ENCODE results near the gene SKAP1.

Gene SKAP1

DNA sequence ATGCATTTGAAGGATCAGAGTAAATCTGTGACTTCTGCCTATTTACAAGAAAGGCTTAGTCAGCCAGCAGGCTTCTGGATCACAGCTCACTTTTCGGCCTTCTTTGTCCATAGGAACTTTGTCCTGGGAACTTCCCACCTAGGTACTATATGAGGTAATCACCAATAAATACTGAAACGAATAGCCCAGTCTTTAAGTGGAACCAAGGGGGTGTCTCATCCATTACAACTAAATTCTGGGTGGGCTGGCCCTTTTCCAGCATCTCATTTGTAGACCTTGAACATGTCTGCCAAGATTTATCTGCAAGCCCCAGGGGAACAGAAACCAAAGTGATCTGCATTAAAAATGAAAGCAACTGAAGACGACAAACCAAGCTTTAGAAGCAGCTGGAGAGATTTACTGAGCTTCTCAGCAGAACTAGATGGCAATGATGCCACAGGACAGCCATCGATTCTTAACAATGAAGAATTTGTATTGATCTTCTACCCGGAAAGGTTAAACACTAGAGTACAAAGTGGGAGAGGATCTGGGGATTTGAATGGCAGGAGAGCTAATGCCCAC lies 267.0 kb downstream of the SKAP1 start:
- DNase-seq, result no peak

DNA sequence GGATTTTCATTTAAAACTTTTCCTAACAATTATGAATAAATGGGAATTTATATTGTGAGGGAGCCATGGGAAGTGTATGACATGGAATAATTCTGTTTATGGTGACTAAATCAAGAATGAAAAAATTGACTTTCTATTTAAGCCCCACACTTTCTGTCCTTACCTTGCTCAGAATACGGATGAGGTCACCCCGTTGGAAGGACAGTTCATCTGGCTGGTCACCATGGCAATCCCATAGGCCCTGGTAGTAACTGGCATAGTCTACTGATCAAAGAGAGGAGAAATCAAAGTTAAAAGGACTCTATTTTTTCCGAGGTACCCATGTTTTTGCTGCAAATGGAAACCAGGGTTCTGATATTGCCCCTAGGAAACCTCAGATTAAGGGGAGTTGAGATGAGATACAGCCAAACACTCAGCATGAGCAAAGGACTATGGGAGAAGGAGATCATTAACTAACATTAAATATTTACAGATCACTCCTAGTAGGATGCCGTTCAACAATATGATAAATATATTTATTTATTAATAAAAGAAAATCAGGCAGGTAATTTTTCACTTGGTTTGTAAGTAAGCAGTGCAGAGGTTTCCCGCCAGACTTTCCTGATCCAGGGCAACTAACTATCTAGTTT lies 267.6 kb downstream of the SKAP1 start:
- DNase-seq, result no peak

DNA sequence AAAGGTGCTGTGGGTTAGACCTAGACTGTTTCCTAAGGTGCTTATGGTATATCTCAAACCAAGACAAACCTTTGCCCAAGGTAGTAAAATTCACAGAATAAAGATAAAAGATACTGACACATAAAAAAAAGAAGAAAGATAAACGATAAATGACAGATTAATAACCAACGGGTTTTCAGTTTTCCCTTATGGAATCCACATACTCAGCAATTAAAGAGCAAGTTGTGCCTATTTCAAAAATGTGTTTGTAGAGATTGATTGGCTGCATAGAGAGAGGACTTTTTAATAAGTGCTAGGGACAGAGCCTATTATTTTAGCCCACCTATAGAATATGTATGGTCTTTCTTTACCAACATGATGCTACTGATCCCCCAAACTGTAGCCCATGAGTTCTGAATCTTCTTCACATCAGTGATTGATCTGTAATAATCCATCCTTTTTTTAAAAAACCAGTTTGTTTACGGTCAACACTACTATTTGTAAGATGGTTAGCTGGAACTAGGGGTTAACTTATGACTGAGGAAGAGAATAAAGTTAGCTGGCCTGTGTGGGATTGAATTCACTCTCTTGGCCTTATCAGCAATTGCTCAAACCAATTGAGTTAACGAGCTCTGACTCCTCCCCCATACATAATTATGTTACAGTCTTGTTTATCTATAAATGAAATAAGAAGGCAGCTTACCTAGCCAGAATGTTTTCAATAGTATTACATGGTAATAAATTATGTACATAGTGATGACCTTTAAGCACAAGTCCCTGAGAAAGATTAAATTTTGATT lies 268.7 kb downstream of the SKAP1 start:
- no peak for DNase-seq

DNA sequence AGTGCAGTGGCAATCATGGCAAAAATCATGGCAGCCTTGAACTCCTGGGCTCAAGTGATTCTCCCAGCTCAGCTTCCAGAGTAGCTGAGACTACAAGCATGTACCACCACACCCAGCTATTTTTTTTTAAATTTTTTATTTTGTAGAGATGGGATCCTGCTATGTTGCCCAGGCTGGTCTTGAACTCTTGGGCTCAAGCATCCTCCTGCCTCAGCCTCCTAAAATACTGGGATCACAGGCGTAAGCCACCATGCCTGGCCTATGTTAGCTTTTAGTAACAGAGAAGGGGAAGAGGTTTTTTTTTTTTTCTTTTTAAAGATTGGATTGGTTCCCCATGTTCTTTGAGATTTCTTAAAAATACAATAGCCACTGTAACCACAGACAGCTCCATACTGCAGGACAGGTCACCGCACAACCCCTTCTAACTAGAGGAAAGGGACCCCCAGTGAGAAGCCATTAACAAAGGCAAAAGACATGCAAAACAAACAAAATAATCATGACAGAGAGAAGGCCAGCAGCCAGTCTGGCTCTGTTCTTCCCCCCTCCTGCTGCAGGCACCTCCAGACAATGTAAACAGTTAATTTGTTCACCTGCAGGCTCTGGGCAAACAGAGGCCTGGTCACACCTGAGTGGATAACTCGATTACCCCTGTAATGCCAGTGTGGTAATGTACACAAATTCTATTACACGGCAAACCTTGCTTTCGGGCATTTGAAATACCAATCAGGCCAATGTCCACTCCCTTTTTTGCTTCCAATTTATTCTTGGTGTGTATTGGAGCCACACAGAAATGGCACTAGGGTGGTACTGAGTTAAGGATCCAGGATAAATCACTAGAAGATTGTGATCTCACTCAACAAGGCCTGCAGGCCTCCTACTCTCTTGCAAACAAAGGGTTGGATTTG lies 269.6 kb downstream of the SKAP1 start:
- no peak for DNase-seq

DNA sequence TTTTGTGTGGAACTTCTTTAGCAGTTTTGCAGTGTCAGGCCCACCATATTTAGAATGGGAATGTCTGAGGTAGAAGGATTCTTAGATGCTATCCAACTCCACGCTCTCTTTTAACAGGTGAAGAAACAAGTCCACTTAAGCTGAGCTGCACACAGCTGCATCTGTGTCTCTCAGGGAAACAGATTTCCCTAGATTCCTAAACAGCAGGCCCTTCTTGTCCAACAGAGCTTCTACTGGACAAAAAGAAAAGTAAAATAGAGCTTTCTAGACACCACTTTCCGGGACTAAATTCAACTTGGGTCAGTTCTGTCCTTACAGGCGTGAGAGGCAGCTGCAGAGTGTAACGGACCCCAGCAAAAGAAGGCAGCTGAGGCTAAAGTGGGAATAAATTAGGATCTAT lies 270.8 kb downstream of the SKAP1 start:
- no peak for DNase-seq

DNA sequence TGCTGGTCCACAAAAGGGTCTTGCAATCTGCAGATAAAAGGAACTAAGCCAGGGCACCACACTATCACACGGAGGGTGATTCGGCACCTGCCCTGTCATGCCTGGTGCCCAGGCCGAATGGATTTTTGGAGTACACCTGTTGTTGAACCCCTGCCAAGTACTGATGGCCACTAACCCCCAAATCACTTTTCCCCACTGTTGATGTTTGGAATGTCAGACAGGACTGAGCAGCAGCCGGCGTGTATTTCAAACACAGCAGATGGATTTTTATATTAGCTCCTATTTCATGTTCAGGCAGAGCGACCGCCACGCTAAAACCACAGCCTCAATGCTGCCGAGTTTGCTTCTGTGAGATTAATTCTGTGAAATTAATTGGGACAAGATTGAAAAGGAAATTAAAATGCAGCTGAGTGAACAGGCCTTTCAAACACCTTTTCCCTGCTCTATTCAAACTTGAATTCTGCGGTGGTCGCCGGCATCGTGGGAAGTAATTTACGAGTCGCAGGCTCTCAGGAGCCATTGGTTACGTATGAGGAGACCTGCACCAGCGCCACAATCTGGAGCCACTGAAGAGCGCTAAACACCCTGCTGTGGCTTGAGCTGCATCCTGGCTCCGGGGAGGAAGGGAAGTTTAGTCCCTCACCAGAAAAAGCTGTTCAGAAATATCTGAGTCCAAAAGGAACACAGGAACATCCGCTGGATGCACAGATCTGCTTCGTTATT lies 274.0 kb downstream of the SKAP1 start:
- no peak for DNase-seq

DNA sequence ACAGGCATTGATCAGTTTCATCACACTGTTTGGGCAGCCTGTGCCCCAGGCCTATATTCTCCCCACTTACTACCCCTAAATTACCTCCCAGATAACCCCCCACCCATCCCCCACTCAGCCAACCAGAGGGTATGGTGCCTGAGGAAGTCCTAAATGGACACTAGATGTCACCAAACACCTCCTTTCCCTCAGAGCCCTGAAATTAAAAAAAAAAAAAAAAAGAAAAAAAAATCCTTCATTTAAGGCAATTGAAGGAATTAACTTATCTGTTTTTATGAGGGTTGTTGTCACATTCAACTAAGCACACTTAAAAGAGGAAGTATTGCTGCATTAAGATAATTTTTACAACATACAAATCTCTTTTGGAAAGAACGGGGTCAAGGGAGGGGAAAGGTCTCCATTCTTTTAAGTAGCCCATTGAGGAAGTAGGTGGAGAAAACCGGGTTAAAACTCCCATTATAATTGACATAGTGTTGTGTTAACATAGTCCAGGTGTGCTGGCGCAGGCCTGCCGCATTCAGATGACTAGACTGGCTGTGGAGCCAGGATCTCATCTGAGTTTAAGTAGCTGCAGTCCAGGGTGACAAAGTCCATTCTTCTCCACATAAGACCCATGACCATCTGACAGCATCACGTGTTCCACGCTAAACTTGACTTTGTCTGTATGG lies 276.2 kb downstream of the SKAP1 start:
- no peak for DNase-seq

DNA sequence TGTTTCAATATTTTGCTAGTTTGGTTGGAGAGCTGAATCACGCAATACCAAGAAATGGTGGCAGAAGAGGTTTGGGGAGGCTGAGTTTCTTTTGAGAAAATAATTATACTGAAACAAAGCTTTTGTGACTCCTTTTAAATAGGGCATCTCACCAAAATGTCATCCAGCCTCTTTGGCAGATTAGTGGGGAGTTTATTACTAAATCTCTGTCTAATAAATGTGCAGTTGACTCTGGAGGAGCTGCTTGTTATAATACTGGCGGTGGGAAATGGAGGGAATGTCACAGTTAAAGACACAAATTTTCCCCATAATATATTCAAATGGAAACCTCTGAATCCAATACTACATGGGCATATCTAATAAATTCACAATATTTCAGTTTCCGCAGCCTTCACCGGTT lies 277.7 kb downstream of the SKAP1 start:
- DNase-seq, result no peak

DNA sequence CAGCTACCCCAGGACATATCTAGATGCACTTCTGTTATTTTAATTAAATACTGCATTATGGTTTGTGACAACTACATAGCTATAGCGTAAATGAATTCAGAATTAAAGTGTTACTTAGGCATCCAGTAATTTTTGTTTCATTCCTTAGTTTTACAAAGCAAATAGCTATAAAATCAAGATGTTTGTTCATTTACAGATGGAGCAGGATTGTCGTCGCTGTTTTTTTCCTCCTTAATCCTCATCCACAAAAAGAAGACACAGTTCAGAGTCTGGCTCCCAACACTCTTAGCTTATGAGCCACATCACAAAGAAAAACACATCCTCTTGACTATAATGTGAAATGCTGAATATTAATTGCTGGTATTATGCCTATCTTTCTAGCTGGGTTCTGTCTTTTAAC lies 278.8 kb downstream of the SKAP1 start:
- DNase-seq, result no peak

DNA sequence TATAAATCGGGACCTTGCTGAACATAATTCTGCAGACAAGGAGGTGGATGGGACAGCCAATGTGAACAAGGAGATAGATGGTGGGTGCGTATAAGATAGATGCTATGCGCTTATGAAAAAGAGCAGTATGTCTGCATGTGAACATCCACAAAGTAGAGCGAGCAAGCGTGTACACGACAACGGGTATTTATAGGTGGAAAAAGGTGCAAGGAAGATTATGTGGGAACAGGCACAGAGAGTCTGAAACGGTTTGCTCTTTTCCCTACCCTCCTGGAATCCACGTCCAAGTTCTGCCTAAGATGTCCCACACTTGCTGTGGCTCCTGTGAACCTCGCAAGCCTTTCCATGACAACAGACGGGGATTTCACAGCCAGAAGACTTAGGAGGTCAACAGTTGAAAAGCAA lies 279.4 kb downstream of the SKAP1 start:
- no peak for DNase-seq

DNA sequence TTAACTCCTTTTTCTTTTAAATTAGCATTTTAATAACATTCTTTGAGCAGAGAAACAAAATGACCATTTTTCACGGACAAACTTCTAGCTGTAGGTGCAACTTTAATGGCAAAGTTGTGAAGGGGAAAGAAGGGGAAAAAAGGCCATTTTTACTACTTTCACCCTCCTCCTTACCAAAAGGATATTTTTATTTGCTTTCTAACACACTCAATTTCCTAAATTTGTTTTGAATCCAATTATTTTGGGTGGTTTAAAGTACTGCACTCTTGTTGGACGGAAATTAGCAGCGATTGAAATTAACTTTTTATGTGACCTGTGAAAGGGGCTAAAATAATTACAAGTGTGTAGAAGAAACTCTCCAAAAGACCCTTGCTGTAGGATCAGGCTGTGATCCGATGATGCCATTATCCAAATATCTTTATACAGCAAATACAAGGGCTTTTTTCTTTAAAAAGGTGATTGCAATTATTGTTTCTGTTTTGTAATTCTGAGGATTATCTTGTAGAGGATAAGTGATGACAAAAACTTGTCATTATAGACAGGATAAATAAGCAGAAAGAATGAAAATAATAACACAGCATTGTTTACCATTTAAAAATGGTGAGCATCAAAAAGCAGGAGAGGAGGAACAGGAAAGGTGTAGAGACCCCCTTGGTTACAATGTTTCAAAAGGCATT lies 280.1 kb downstream of the SKAP1 start:
- DNase-seq, result no peak

DNA sequence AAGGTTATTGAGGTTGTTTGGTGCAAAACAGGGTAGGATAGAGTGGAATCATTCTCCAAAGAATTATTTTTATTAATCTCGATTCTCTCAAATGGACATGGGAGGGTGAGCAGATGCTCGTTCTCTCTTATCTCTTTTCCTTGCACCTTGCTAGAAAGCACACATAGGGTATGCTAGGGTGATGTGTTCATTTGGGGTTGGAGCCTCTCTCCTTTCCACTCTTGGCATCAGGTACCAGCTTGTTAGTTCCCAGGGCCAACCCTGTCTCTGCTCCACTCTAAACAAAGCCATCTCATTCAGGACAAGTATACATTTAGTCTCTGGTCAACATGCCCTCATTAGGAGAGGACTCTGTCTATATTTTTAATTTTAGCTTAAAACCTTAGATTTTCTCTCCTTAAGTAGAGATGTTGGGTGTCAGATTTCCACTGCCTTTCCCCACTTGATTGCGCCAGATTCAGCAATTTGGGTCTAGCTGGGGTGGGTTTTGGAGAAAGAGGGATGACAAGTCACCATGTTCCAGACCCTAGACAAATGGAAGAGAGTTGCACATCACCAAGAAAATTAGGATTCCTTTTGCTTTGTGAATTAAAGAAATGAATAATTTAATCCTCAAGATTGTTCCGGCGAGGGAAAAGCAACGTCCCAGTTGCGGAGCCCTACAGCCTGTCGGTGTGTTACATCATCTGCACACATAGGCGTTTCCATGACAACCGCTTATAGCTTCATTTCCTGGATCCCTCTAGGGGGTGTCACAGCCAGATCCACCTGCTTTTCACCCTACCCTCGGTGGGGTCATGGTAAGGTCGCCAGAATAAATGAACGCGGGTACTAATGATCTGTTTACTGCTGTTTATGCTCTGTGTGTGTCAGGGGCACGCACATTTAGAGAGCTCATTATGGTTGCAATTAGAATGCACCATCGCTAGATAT lies 280.9 kb downstream of the SKAP1 start:
- DNase-seq, result no peak

DNA sequence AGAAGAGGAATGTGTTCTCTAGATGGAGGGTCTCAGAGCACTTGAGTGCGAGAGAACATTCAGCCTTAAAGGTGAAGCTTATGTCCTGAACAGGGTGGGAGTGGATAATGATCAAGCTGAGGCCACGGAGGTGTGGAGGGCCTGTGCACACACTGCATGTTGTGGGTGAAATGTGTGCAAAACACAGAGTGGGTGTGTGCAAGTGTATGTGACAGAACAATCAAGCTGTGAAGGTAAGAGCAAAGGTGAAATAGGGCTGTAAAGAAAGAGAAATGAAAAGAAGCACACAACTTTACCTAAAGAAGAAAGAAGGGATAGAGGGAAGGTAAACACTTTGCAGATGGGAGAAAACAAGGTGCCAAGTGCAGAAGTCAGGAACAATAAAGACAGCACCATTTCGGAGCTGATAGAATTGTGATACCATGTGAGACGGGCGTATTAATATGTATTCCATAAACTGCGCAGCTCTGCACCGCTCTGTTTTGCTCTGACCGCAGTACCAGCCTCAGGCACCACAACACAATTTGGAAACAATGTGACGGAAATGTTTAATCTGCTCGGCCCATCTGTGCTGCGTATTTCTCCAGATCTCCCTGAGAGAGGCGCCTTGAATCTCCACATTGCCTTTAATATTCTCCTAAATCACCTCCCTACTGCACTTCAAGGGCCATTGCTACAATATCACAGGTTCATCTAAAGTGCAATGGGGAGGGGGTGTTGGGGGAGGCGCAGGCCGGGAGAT lies 281.8 kb downstream of the SKAP1 start:
- no peak for DNase-seq

DNA sequence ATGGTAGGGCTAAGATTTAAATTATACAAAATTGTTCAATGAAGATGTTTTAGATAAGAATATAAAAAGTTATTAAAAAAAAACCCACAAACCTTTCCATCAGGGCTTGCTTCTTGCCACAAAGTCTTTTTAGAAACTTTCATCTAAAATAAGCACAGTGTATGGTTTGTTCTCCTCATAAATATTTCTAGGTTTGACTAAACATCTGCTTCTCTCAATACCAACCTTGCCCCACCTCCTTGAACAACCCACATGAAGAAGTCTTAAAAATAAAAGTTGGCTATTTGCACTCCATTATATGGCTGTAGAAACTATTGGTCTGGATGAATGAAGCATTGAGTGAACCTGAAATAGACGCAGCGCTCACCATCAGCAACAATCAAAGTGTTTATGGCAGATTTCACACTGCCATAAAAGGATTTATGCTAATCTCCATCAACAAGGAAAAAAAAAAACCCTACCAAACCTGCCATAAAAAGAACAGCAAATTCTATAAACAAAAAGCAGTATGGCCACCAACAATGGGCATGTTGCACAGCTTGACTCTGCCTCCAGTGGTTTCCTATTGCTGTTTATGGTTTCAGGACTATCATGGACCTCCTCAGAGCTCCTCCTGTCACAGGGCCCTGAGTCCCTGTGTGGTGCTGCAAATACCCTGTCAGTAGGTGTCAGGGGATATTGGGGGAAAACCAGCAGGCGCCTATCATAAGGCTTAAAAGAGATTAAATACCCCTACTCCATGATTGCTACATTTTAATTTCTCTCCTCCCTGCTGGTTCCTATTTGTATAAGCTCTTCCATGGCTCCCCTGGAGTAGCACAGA lies 284.8 kb downstream of the SKAP1 start:
- no peak for DNase-seq

DNA sequence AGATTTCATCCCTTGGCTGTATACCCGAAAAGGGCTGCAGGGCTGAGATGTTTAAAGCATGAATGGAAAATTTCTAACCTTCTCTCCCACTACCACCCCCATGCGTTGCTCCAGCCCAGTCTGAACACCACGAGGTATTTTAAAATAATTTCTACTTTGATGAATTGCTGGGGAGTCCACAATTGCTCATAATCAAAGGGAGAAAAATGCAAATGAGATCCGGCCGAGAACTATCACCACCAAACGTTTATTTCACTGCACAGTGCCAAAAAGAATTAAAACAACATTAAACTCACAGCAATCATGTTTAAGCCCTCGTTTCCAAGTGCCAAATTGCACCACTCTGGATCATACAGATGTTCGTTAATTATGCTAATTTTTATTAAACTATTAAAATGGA lies 285.8 kb downstream of the SKAP1 start:
- DNase-seq, result no peak

DNA sequence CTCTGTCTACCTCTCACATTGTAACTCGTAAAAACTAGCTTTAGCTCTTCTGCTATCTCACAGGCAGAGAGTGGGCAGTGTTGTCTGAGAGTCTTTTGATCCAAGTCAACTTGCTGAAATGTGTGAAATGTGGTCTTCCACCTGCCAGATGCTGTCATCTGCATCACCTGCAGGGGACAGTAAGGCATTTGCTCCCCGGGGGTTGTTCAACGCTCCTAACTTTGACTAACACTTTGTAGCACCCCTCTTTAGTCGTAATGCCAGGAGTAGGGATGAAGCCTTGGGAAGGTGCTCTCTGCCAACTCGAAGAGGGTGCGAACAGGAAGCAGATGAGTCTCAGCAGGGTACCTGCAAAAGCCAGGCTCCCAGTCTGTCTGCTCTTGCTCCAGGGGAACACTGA lies 286.4 kb downstream of the SKAP1 start:
- DNase-seq, result no peak

DNA sequence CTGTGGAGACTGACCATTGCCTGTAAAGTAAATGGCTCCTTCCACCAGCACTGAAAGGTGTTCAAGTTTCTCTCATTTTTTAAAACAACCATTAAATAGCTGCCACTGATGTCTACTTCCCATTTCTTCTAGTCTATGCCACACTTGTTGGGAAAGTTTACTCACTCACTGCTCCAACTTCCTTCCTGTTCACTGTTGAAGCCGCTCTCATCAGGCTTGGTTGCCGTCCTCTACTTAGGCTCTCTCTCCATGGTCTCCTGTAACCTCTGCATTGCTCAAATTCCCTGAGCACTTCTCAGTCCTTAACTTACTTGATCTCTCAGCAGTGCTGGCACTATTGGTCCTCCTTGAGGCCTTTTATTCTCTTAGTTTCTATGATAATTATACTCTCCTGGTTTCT lies 290.1 kb downstream of the SKAP1 start:
- no peak for DNase-seq

DNA sequence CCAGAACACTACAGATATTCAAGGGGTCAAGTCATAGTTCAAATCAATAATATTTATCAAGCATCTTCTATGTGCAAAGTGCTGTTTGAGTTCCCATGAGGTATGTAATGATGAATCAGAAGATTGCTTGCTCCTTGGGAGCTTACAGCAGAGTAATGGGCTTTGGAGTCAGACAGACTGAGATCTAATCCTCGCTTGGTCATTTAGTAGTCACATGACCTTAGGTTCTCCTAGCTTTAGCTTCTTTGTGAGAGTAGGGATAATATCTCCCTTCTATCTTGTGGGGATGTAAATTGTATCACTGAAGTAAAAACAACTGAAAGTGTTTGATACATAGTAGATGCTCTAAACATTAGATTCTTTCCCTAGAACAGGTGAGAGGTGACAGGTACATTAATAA lies 292.4 kb downstream of the SKAP1 start:
- no peak for DNase-seq

Data from stimulated activated naive CD4-positive, alpha-beta T cell (primary cell).